Kidney (tissue), 14 donors: Measurements from ENCODE around the gene CPNE8. TPM values are rescaled to one million over a fixed set of nuclear protein-coding genes. Genes with fewer than 3 reads are reported as not detected.

ENCODE experiments used
- DNase-seq, 5 donors: peaks; one replicate each; pipeline ENCODE4 v3.0.0-alpha.2; 2013 to 2020
- FAIRE-seq: peaks from 2 replicates; lab custom pipeline; 2012; peaks lifted over from hg19 to GRCh38; lab: Jason Lieb, UNC
- H3K27ac ChIP-seq, 2 donors: one replicate each; pipeline ENCODE4 v1.7.0; 2013; ENCODE audit warnings: low read depth in 2 of 2, low read length in 2 of 2, inconsistent platforms in 1 of 2
- H3K27me3 ChIP-seq: one replicate; pipeline ENCODE4 v1.7.1; 2013; ENCODE audit warnings: low read length, inconsistent platforms; ENCODE audit not compliant: control insufficient read depth, insufficient read depth
- H3K36me3 ChIP-seq, 3 donors: one replicate each; pipeline versions ENCODE4 v1.7.0 to v1.7.1; 2013; ENCODE audit warnings: low read length in 3 of 3, control low read depth in 1 of 3, inconsistent platforms in 1 of 3; ENCODE audit not compliant: insufficient read depth in 3 of 3, control insufficient read depth in 2 of 3
- H3K4me1 ChIP-seq, 3 donors: one replicate each; pipeline versions ENCODE4 v1.7.0 to v1.7.1; 2013; ENCODE audit warnings: low read length in 3 of 3, inconsistent platforms in 1 of 3, low read depth in 1 of 3; ENCODE audit not compliant: control insufficient read depth in 2 of 3, insufficient read depth in 2 of 3
- H3K4me3 ChIP-seq, 3 donors: one replicate each; pipeline versions ENCODE4 v1.7.0 to v1.8.1; 2013; ENCODE audit warnings: low read length in 3 of 3, control low read depth in 1 of 3, inconsistent platforms in 1 of 3
- H3K9ac ChIP-seq, 3 donors: one replicate each; pipeline versions ENCODE4 v1.7.0 to v1.7.1; 2013; ENCODE audit warnings: low read length in 3 of 3, control low read depth in 1 of 3, inconsistent platforms in 1 of 3
- H3K9me3 ChIP-seq, 3 donors: one replicate each; pipeline versions ENCODE4 v1.7.0 to v1.7.1; 2013; ENCODE audit warnings: low read length in 3 of 3, control low read depth in 1 of 3, inconsistent platforms in 1 of 3; ENCODE audit not compliant: control insufficient read depth in 2 of 3, insufficient read depth in 1 of 3
- CTCF ChIP-seq: IDR thresholded peaks from 3 replicates; pipeline ENCODE4 v1.5.1; 2012; ENCODE audit warnings: mild to moderate bottlenecking, moderate library complexity, borderline replicate concordance; ENCODE audit not compliant: insufficient read depth; ENCODE audit errors: extremely low read depth
- intact Hi-C: fragments of 100-400 bp; cut with DNase I; formaldehyde crosslinking; loops from one replicate; pipeline ENCODE4 v1.11.1; 2022
- polyA plus RNA-seq: library from polyadenylated mRNA; stranded (reverse); fragments of 350-450 nt; fragmentation: Illumina TruSeq; extraction: RNeasy Lipid Tissue Mini Kit (QIAGEN cat#74804); gene quantifications from one replicate; pipeline ENCODE4 v1.2.3, GENCODE V29; 2014; ENCODE audit warnings: low read depth, low replicate concordance; ENCODE audit not compliant: insufficient read depth
- total RNA-seq: library from RNA; stranded (reverse); fragmentation: NEBNext Ultra II Directional; extraction: Animal tissue kit (Norgen Biotek cat#: 25700); gene quantifications from one replicate; pipeline ENCODE4 v1.2.1, GENCODE V29; 2021
- donor health status: control.
- donor health status: control.
- donor health status: control.
- donor health status: control.
- donor health status: control.
- donor health status: DM: yes; HTN: yes; CAD: no.
- donor health status: Normal renal cell carcinoma (clear cell type).

CPNE8 gene
- total and polyA plus RNA-seq, 2 donors from 2014 or later, result 8.8 to 28.5 TPM

GRCh38 chr12:38892976-38893375 is 12.4 kb downstream of the CPNE8 start:
- Histone ChIP-seq H3K27ac (no peak overlapping the region), H3K36me3 (no peaks in the 10 kb centered on the region), H3K9me3 (no peaks in the 10 kb centered on the region), H3K4me3 (no peak overlapping the region), H3K4me1 (peaks cover 0 to 3% (median 0%) of the 10 kb centered on the region in 3 donors), H3K27me3 (no peaks in the 10 kb centered on the region), H3K9ac (no peak overlapping the region)
- TF ChIP-seq CTCF, result no peak
- DNase-seq, result no peak
- intact Hi-C loops, result no loop called here
- FAIRE-seq, result no peak

- Histone ChIP-seq H3K27ac (peak overlapping the region in 1 of 2 donors; percentile 7), H3K9ac (no peak overlapping the region), H3K36me3 (no peaks in the 10 kb centered on the region), H3K4me1 (no peaks in the 10 kb centered on the region), H3K27me3 (no peaks in the 10 kb centered on the region), H3K4me3 (no peak overlapping the region), H3K9me3 (no peaks in the 10 kb centered on the region)
- DNase-seq, result no peak
- no peak for FAIRE-seq
- no peak for TF ChIP-seq CTCF
- intact Hi-C loops, result no loop called here
Measured at GRCh38 chr12:38892087-38892786, 13.2 kb downstream of the CPNE8 start.

- DNase-seq (peak in 1 of 5 donors; percentile 8), FAIRE-seq (peak; percentile 74)
- Histone ChIP-seq H3K9ac (no peak overlapping the region), H3K4me3 (no peak overlapping the region), H3K9me3 (no peaks in the 10 kb centered on the region), H3K36me3 (no peaks in the 10 kb centered on the region), H3K27me3 (no peaks in the 10 kb centered on the region), H3K27ac (no peak overlapping the region), H3K4me1 (no peaks in the 10 kb centered on the region)
- no peak for TF ChIP-seq CTCF
- intact Hi-C loops, result no loop called here
Measured at GRCh38 chr12:38890102-38890855, 15.1 kb downstream of the CPNE8 start.
